ENCODE results near the gene FBXW7. TPM values are rescaled to one million over a fixed set of nuclear protein-coding genes. Genes with fewer than 3 reads are reported as not detected.

Gene FBXW7
- total and polyA plus RNA-seq, 4 donors: 58.9 to 129 (median 71.7) TPM

GRCh38 chr4:152534541-152535359 lies 1.1 kb downstream of the FBXW7 start:
- peaks cover 3% of the 10 kb centered on the region for H3K4me1 ChIP-seq (ENCODE audit: control insufficient read depth, insufficient read depth, low read length)
- peak overlapping the region; percentile 73 for H3K4me3 ChIP-seq (ENCODE audit: low read depth, low read length)
- peak in 2 of 6 donors; percentile 43 to 48 for DNase-seq (ENCODE audit: low read depth in 4 of 6, low spot score in 6 of 6)
- H3K9me3 ChIP-seq (ENCODE audit: control insufficient read depth, insufficient read depth, low read length): no peaks in the 10 kb centered on the region
- H3K36me3 ChIP-seq (ENCODE audit: control insufficient read depth, insufficient read depth, low read length): peaks cover 4% of the 10 kb centered on the region
- no peaks in the 10 kb centered on the region for H3K27me3 ChIP-seq (ENCODE audit: control insufficient read depth, insufficient read depth, low read length)
- WGBS (ENCODE audit: insufficient coverage): under 1% methylated on average over 33 of the region's 45 CpGs
- H3K27ac ChIP-seq (ENCODE audit: low read depth, low read length): peak overlapping the region; percentile 16

- Histone ChIP-seq H3K4me3 (ENCODE audit: low read depth, low read length) (no peak overlapping the region), H3K9me3 (ENCODE audit: control insufficient read depth, insufficient read depth, low read length) (no peaks in the 10 kb centered on the region), H3K36me3 (ENCODE audit: control insufficient read depth, insufficient read depth, low read length) (no peaks in the 10 kb centered on the region), H3K4me1 (ENCODE audit: control insufficient read depth, insufficient read depth, low read length) (no peaks in the 10 kb centered on the region), H3K27ac (ENCODE audit: low read depth, low read length) (no peak overlapping the region), H3K27me3 (ENCODE audit: control insufficient read depth, insufficient read depth, low read length) (no peaks in the 10 kb centered on the region)
- no peak for DNase-seq (ENCODE audit: low read depth in 4 of 6, low spot score in 6 of 6)
- no CpG with 5 or more reads among the region's 3 CpGs for WGBS (ENCODE audit: insufficient coverage)
These were observed 4.4 kb downstream of the FBXW7 start for GRCh38 chr4:152531479-152531878.

DNA sequence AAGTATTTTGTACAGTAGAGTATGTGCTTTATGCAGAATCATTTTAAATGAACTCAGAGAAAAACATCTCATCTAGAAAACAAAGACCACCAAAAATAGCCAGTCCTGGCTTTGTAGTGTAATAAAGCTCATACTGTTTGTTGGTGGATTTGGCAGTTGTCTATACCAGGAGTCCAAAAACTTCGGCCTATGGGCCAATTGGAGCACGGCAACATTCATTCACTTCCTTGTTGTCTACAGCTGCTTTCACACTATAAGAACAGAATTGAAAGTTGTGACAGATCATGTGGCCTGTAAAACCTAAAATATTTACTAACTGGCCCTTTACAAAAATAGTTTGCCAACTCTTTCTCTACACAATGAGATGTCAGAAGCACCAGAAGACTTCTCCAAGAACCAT lies 5.3 kb downstream of the FBXW7 start:
- H3K4me1 ChIP-seq (ENCODE audit: control insufficient read depth, insufficient read depth, low read length): no peaks in the 10 kb centered on the region
- H3K27me3 ChIP-seq (ENCODE audit: control insufficient read depth, insufficient read depth, low read length): no peaks in the 10 kb centered on the region
- H3K27ac ChIP-seq (ENCODE audit: low read depth, low read length): no peak overlapping the region
- WGBS (ENCODE audit: insufficient coverage): no CpG with 5 or more reads among the region's 2 CpGs
- no peaks in the 10 kb centered on the region for H3K36me3 ChIP-seq (ENCODE audit: control insufficient read depth, insufficient read depth, low read length)
- no peak for DNase-seq (ENCODE audit: low read depth in 4 of 6, low spot score in 6 of 6)
- no peaks in the 10 kb centered on the region for H3K9me3 ChIP-seq (ENCODE audit: control insufficient read depth, insufficient read depth, low read length)
- no peak overlapping the region for H3K4me3 ChIP-seq (ENCODE audit: low read depth, low read length)

- no CpG with 5 or more reads among the region's 8 CpGs for WGBS (ENCODE audit: insufficient coverage)
- H3K9me3 ChIP-seq (ENCODE audit: control insufficient read depth, insufficient read depth, low read length): no peaks in the 10 kb centered on the region
- H3K36me3 ChIP-seq (ENCODE audit: control insufficient read depth, insufficient read depth, low read length): no peaks in the 10 kb centered on the region
- no peaks in the 10 kb centered on the region for H3K27me3 ChIP-seq (ENCODE audit: control insufficient read depth, insufficient read depth, low read length)
- no peak for DNase-seq (ENCODE audit: low read depth in 4 of 6, low spot score in 6 of 6)
- no peak overlapping the region for H3K27ac ChIP-seq (ENCODE audit: low read depth, low read length)
- no peak overlapping the region for H3K4me3 ChIP-seq (ENCODE audit: low read depth, low read length)
- no peaks in the 10 kb centered on the region for H3K4me1 ChIP-seq (ENCODE audit: control insufficient read depth, insufficient read depth, low read length)
These were observed 6.0 kb downstream of the FBXW7 start for GRCh38 chr4:152529880-152530279.

DNA sequence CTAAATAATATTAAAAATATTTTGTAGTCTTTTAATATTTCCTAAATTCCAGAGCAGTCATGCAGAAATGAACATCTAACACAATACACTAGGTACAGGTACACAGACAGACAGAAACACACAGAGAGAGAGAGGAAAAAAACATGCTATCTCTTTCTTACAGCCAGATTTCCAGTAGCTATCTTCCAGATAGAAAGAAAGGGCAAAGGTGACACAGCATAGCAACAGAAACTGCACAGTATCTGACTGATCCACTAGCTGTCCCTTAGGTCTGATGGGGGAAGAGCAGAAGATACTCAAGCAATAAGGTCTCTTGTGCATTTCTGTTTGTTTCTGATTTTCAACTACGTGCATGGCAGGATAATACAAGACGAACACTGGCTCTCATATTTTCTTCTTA lies 7.8 kb downstream of the FBXW7 start:
- Histone ChIP-seq H3K27me3 (ENCODE audit: control insufficient read depth, insufficient read depth, low read length) (no peaks in the 10 kb centered on the region), H3K4me3 (ENCODE audit: low read depth, low read length) (no peak overlapping the region), H3K9me3 (ENCODE audit: control insufficient read depth, insufficient read depth, low read length) (no peaks in the 10 kb centered on the region), H3K27ac (ENCODE audit: low read depth, low read length) (no peak overlapping the region), H3K4me1 (ENCODE audit: control insufficient read depth, insufficient read depth, low read length) (no peaks in the 10 kb centered on the region), H3K36me3 (ENCODE audit: control insufficient read depth, insufficient read depth, low read length) (no peaks in the 10 kb centered on the region)
- WGBS (ENCODE audit: insufficient coverage): no CpG with 5 or more reads among the region's 2 CpGs
- DNase-seq (ENCODE audit: low read depth in 4 of 6, low spot score in 6 of 6): no peak

GRCh38 chr4:152525878-152526277 lies 10.0 kb downstream of the FBXW7 start:
- no peak for DNase-seq (ENCODE audit: low read depth in 4 of 6, low spot score in 6 of 6)
- no peaks in the 10 kb centered on the region for H3K9me3 ChIP-seq (ENCODE audit: control insufficient read depth, insufficient read depth, low read length)
- H3K4me1 ChIP-seq (ENCODE audit: control insufficient read depth, insufficient read depth, low read length): no peaks in the 10 kb centered on the region
- WGBS (ENCODE audit: insufficient coverage): no CpG with 5 or more reads among the region's 4 CpGs
- no peak overlapping the region for H3K27ac ChIP-seq (ENCODE audit: low read depth, low read length)
- H3K27me3 ChIP-seq (ENCODE audit: control insufficient read depth, insufficient read depth, low read length): no peaks in the 10 kb centered on the region
- H3K4me3 ChIP-seq (ENCODE audit: low read depth, low read length): no peak overlapping the region
- H3K36me3 ChIP-seq (ENCODE audit: control insufficient read depth, insufficient read depth, low read length): no peaks in the 10 kb centered on the region

DNA sequence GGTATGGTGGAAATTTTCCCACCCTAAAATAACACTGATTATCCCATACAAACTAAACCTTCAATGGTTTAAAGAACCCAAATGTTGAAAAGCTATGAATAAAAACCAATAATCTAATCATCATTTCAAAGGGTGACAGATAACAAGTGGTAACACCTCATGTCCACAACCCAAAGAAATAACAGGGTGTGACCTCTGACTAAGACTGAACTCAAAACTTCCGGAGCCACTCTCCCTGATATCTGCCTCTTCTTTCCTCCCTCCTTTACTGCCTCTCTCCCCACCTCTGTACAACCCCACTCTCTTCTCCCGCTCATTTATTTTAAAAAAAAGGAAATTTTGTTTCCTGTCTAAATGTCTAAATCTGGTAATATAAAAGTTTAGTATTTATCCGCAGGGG lies 11.5 kb downstream of the FBXW7 start:
- no peak for DNase-seq (ENCODE audit: low read depth in 4 of 6, low spot score in 6 of 6)
- Histone ChIP-seq H3K4me1 (ENCODE audit: control insufficient read depth, insufficient read depth, low read length) (no peaks in the 10 kb centered on the region), H3K4me3 (ENCODE audit: low read depth, low read length) (no peak overlapping the region), H3K9me3 (ENCODE audit: control insufficient read depth, insufficient read depth, low read length) (no peaks in the 10 kb centered on the region), H3K27me3 (ENCODE audit: control insufficient read depth, insufficient read depth, low read length) (no peaks in the 10 kb centered on the region), H3K27ac (ENCODE audit: low read depth, low read length) (no peak overlapping the region), H3K36me3 (ENCODE audit: control insufficient read depth, insufficient read depth, low read length) (no peaks in the 10 kb centered on the region)
- 80% methylated on average over 1 of the region's 3 CpGs for WGBS (ENCODE audit: insufficient coverage)

DNA sequence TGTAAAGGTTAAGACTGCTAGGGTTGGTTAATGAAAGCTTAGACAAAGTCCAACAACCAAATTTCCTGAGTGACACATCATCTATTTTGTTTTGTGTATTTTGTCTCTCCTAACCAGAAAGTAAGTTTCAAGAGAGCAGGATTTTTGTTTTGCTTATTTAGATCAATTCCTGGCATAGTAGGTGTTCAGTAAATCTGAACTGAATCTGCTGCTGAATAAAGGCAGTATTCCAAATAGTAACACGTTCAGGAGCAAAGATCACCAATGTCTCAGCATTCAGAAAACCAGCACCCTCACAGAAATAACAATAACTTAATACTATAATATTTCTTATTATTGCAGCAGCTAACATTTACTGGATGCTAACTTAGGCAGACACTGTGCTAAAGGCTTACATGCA lies 12.2 kb downstream of the FBXW7 start:
- Histone ChIP-seq H3K9me3 (ENCODE audit: control insufficient read depth, insufficient read depth, low read length) (no peaks in the 10 kb centered on the region), H3K27me3 (ENCODE audit: control insufficient read depth, insufficient read depth, low read length) (no peaks in the 10 kb centered on the region), H3K4me1 (ENCODE audit: control insufficient read depth, insufficient read depth, low read length) (no peaks in the 10 kb centered on the region), H3K4me3 (ENCODE audit: low read depth, low read length) (no peak overlapping the region), H3K27ac (ENCODE audit: low read depth, low read length) (no peak overlapping the region), H3K36me3 (ENCODE audit: control insufficient read depth, insufficient read depth, low read length) (no peaks in the 10 kb centered on the region)
- no CpG with 5 or more reads among the region's 1 CpG for WGBS (ENCODE audit: insufficient coverage)
- DNase-seq (ENCODE audit: low read depth in 4 of 6, low spot score in 6 of 6): no peak

- WGBS (ENCODE audit: insufficient coverage): 100% methylated on average over 1 of the region's 2 CpGs
These were observed 13.1 kb downstream of the FBXW7 start for GRCh38 chr4:152522754-152523153.

GRCh38 chr4:152522245-152522644 lies 13.6 kb downstream of the FBXW7 start:
- Histone ChIP-seq H3K4me1 (ENCODE audit: control insufficient read depth, insufficient read depth, low read length) (no peaks in the 10 kb centered on the region), H3K27ac (ENCODE audit: low read depth, low read length) (no peak overlapping the region), H3K27me3 (ENCODE audit: control insufficient read depth, insufficient read depth, low read length) (no peaks in the 10 kb centered on the region), H3K9me3 (ENCODE audit: control insufficient read depth, insufficient read depth, low read length) (no peaks in the 10 kb centered on the region), H3K36me3 (ENCODE audit: control insufficient read depth, insufficient read depth, low read length) (no peaks in the 10 kb centered on the region), H3K4me3 (ENCODE audit: low read depth, low read length) (no peak overlapping the region)
- no peak for DNase-seq (ENCODE audit: low read depth in 4 of 6, low spot score in 6 of 6)
- WGBS (ENCODE audit: insufficient coverage): no CpG with 5 or more reads among the region's 2 CpGs

More at GRCh38 chr4:152522754-152523153, 13.1 kb downstream of the FBXW7 start:
- no peak for DNase-seq (ENCODE audit: low read depth in 4 of 6, low spot score in 6 of 6)
- H3K4me3 ChIP-seq (ENCODE audit: low read depth, low read length): no peak overlapping the region
- no peaks in the 10 kb centered on the region for H3K36me3 ChIP-seq (ENCODE audit: control insufficient read depth, insufficient read depth, low read length)
- H3K27ac ChIP-seq (ENCODE audit: low read depth, low read length): no peak overlapping the region
- no peaks in the 10 kb centered on the region for H3K9me3 ChIP-seq (ENCODE audit: control insufficient read depth, insufficient read depth, low read length)
- no peaks in the 10 kb centered on the region for H3K4me1 ChIP-seq (ENCODE audit: control insufficient read depth, insufficient read depth, low read length)
- H3K27me3 ChIP-seq (ENCODE audit: control insufficient read depth, insufficient read depth, low read length): no peaks in the 10 kb centered on the region

Data from spinal cord (tissue), 10 donors.